Measurements from ENCODE around the gene MS4A13.

Gene MS4A13

DNA sequence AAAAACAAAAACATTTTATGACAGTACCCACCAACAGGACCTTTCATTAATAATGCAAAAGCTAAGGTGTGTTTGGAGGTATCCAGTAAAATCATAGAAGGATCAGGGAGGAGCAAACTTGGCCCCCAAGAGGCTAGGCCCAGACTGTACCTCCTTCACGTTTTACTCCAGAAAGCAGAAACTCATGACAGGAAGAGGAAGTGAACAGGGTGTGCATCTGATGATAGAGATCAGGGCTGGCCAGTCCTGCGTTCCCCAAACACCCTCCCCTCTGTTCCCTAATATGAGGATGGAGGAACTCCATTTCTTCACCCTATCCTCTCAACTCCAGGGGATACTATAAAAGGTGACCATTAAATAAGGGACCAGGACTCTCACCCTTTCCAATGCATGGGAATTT lies 32.8 kb upstream of the MS4A13 start:
- TF ChIP-seq, protein P1, sequence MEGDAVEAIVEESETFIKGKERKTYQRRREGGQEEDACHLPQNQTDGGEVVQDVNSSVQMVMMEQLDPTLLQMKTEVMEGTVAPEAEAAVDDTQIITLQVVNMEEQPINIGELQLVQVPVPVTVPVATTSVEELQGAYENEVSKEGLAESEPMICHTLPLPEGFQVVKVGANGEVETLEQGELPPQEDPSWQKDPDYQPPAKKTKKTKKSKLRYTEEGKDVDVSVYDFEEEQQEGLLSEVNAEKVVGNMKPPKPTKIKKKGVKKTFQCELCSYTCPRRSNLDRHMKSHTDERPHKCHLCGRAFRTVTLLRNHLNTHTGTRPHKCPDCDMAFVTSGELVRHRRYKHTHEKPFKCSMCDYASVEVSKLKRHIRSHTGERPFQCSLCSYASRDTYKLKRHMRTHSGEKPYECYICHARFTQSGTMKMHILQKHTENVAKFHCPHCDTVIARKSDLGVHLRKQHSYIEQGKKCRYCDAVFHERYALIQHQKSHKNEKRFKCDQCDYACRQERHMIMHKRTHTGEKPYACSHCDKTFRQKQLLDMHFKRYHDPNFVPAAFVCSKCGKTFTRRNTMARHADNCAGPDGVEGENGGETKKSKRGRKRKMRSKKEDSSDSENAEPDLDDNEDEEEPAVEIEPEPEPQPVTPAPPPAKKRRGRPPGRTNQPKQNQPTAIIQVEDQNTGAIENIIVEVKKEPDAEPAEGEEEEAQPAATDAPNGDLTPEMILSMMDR (IDR thresholded peaks at IDR 0.05): no peak
- Histone ChIP-seq H3K4me1 (no peaks in the 10 kb centered on the region), H3K9ac (no peak overlapping the region), H3K27me3 (ENCODE audit: control insufficient read depth, insufficient read depth, low read length) (no peaks in the 10 kb centered on the region), H3K4me3 (ENCODE audit: low read depth, low read length) (no peak overlapping the region), H3K79me2 (no peaks in the 10 kb centered on the region), H3K4me2 (ENCODE audit: low read length) (no peak overlapping the region), H3K9me3 (ENCODE audit: control insufficient read depth, low read length) (no peaks in the 10 kb centered on the region), H3K27ac (no peak overlapping the region), H2AFZ (no peak overlapping the region), H3K36me3 (ENCODE audit: control insufficient read depth, insufficient read depth, low read length) (no peaks in the 10 kb centered on the region)

DNA sequence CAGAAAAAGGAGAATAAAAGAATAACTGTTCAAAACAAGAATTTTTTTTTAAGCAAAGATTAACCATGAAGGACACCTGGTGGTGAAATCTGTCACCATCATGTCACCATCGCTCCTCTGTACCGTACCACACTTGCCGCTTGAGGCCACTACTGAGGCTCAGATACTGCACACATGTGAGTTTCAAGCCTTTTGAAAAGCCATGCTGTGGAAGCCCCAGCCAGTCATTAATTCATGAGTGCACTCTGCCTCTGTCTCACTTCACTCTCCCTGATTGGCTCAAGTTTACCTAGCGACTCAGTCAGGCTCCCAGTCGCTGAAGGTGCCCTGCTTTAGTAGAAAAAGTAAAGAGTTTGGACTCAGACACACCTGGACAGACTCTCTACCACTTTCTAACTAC lies 29.2 kb upstream of the MS4A13 start:
- H3K27me3 ChIP-seq (ENCODE audit: control insufficient read depth, insufficient read depth, low read length): no peaks in the 10 kb centered on the region
- no peaks in the 10 kb centered on the region for H3K79me2 ChIP-seq
- H3K4me3 ChIP-seq (ENCODE audit: low read depth, low read length): no peak overlapping the region
- H2AFZ ChIP-seq: no peak overlapping the region
- H3K27ac ChIP-seq: no peak overlapping the region
- no peak overlapping the region for H3K4me2 ChIP-seq (ENCODE audit: low read length)
- no peaks in the 10 kb centered on the region for H3K4me1 ChIP-seq
- no peaks in the 10 kb centered on the region for H3K9me3 ChIP-seq (ENCODE audit: control insufficient read depth, low read length)
- no peaks in the 10 kb centered on the region for H3K36me3 ChIP-seq (ENCODE audit: control insufficient read depth, insufficient read depth, low read length)
- H3K9ac ChIP-seq: no peak overlapping the region
- TF ChIP-seq, protein P1 (IDR thresholded peaks at IDR 0.05): no peak

DNA sequence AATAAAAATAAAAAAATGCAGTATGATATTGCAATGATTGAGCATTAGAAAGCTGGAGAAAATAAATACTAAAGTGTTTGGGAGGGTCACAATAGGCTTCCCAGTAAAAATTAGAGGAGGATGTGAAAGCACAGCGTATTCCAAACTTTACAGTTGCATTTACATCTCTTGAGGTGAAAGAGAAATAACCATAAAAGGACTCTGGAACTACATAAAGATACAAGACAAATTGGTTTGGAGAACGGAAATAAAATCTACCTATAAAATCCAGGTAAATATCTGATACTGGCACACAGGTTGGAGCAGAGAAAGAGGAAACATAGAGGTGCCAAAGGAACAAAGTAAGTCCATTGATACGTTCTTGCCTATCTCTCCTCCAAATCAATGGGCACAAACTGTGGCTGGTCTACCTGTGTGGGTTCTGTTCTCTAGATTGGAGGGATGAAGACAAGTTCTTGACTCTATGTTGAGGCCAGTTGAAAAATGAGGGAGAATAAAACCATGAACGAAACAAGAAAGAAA lies 22.6 kb upstream of the MS4A13 start, which contains the start of gene MS4A12:
MS4A12 (plus strand) TSS at position 291 of the 522 bp plus-strand sequence. CDS start 4,541 bp downstream, outside the sequence.
- TF ChIP-seq, protein P1 (IDR thresholded peaks at IDR 0.05): no peak
- no peak within 1 kb of the TSS for H3K4me2 ChIP-seq (ENCODE audit: low read length)
- no peak within 1 kb of the TSS for H3K27ac ChIP-seq

DNA sequence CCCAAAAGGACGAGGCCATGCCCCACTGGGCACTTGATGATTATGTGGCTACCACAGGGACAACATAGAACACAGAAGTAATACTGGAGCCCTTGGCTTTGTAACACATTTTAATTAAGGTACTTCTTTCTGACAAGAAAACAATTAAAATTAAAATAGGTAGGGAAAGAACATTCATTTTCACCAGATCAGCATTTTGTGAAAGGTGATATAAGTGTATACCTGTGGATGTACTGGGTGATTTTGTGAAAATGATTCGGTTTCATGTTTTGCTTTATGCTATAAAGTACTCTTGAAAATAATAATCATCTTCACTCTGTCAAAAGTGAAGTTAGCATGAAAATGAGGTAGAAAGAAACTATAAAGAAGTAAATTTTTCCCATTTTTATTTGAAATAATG lies 21.7 kb upstream of the MS4A13 start:
- no peak overlapping the region for H2AFZ ChIP-seq
- H3K4me3 ChIP-seq (ENCODE audit: low read depth, low read length): no peak overlapping the region
- no peaks in the 10 kb centered on the region for H3K9me3 ChIP-seq (ENCODE audit: control insufficient read depth, low read length)
- no peaks in the 10 kb centered on the region for H3K79me2 ChIP-seq
- no peaks in the 10 kb centered on the region for H3K27me3 ChIP-seq (ENCODE audit: control insufficient read depth, insufficient read depth, low read length)
- no peaks in the 10 kb centered on the region for H3K36me3 ChIP-seq (ENCODE audit: control insufficient read depth, insufficient read depth, low read length)
- no peak overlapping the region for H3K4me2 ChIP-seq (ENCODE audit: low read length)
- H3K9ac ChIP-seq: no peak overlapping the region
- H3K4me1 ChIP-seq: no peaks in the 10 kb centered on the region
- TF ChIP-seq, protein P1 (IDR thresholded peaks at IDR 0.05): no peak
- H3K27ac ChIP-seq: no peak overlapping the region

More for the DNA sequence above, 22.6 kb upstream of the MS4A13 start, which contains the start of gene MS4A12:
- Histone ChIP-seq H3K79me2 (no peaks in the 10 kb centered on the region), H3K36me3 (ENCODE audit: control insufficient read depth, insufficient read depth, low read length) (no peaks in the 10 kb centered on the region), H3K4me1 (no peaks in the 10 kb centered on the region), H3K27me3 (ENCODE audit: control insufficient read depth, insufficient read depth, low read length) (no peaks in the 10 kb centered on the region), H3K4me3 (ENCODE audit: low read depth, low read length) (no peak within 1 kb of the TSS), H3K9me3 (ENCODE audit: control insufficient read depth, low read length) (no peaks in the 10 kb centered on the region), H2AFZ (no peak within 1 kb of the TSS), H3K9ac (no peak within 1 kb of the TSS)

DNA sequence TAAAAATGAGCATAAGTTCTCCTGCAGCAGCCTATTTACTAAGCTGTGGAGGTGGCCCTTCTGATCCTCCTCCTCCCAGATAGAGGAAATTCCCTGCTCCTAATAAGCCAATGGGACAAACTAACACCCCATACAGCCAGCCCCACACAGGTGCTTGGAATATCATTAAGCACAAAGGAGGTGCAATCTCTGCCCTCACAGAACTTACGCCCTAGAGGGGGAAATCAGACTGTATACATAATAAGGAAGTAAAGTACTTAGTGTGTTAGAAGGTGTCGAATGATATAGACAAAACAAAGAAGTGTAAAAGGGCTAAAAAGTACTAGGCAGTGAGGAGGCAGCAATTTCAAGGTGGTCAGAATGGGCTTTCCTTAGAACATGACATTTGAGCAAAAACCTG lies 16.8 kb upstream of the MS4A13 start:
- Histone ChIP-seq H3K9ac (no peak overlapping the region), H3K27me3 (ENCODE audit: control insufficient read depth, insufficient read depth, low read length) (no peaks in the 10 kb centered on the region), H3K4me2 (ENCODE audit: low read length) (no peak overlapping the region), H3K79me2 (no peaks in the 10 kb centered on the region), H3K4me1 (no peaks in the 10 kb centered on the region), H2AFZ (no peak overlapping the region), H3K4me3 (ENCODE audit: low read depth, low read length) (no peak overlapping the region), H3K27ac (no peak overlapping the region), H3K9me3 (ENCODE audit: control insufficient read depth, low read length) (no peaks in the 10 kb centered on the region), H3K36me3 (ENCODE audit: control insufficient read depth, insufficient read depth, low read length) (no peaks in the 10 kb centered on the region)
- TF ChIP-seq, protein P1 (IDR thresholded peaks at IDR 0.05): no peak

All from parathyroid adenoma (tissue), 2 donors.